ENCODE results near the gene IQCM.

The IQCM gene

GRCh38 chr4:149555146-149555545 is 260.5 kb downstream of the IQCM start:
- Histone ChIP-seq H3K9me3 (ENCODE audit: control insufficient read depth, low read length) (no peaks in the 10 kb centered on the region), H3K36me3 (ENCODE audit: control insufficient read depth, insufficient read depth, low read length) (no peaks in the 10 kb centered on the region), H3K4me1 (ENCODE audit: control insufficient read depth, insufficient read depth, low read length) (no peaks in the 10 kb centered on the region), H3K4me3 (ENCODE audit: insufficient read depth, low read depth, low read length) (no peak overlapping the region), H3K27me3 (ENCODE audit: control insufficient read depth, insufficient read depth, low read length, poor library complexity, severe bottlenecking) (no peaks in the 10 kb centered on the region), H3K27ac (ENCODE audit: insufficient read depth, low read depth, low read length, poor library complexity, severe bottlenecking) (no peak overlapping the region)
- no CpG with 5 or more reads among the region's 1 CpG for WGBS, 2 experiments

GRCh38 chr4:149553959-149554520 is 261.6 kb downstream of the IQCM start:
- Histone ChIP-seq H3K36me3 (ENCODE audit: control insufficient read depth, insufficient read depth, low read length) (no peaks in the 10 kb centered on the region), H3K4me1 (ENCODE audit: control insufficient read depth, insufficient read depth, low read length) (no peaks in the 10 kb centered on the region), H3K4me3 (ENCODE audit: insufficient read depth, low read depth, low read length) (no peak overlapping the region), H3K9me3 (ENCODE audit: control insufficient read depth, low read length) (no peaks in the 10 kb centered on the region), H3K27ac (ENCODE audit: insufficient read depth, low read depth, low read length, poor library complexity, severe bottlenecking) (no peak overlapping the region), H3K27me3 (ENCODE audit: control insufficient read depth, insufficient read depth, low read length, poor library complexity, severe bottlenecking) (no peaks in the 10 kb centered on the region)
- WGBS, 2 experiments: 85 to 88% methylated on average over 5 to 6 of the region's 6 CpGs

GRCh38 chr4:149552601-149553000 is 263.0 kb downstream of the IQCM start:
- H3K4me3 ChIP-seq (ENCODE audit: insufficient read depth, low read depth, low read length): no peak overlapping the region
- H3K27me3 ChIP-seq (ENCODE audit: control insufficient read depth, insufficient read depth, low read length, poor library complexity, severe bottlenecking): no peaks in the 10 kb centered on the region
- no peaks in the 10 kb centered on the region for H3K4me1 ChIP-seq (ENCODE audit: control insufficient read depth, insufficient read depth, low read length)
- H3K36me3 ChIP-seq (ENCODE audit: control insufficient read depth, insufficient read depth, low read length): no peaks in the 10 kb centered on the region
- no peak overlapping the region for H3K27ac ChIP-seq (ENCODE audit: insufficient read depth, low read depth, low read length, poor library complexity, severe bottlenecking)
- H3K9me3 ChIP-seq (ENCODE audit: control insufficient read depth, low read length): no peaks in the 10 kb centered on the region

GRCh38 chr4:149549911-149550310 is 265.7 kb downstream of the IQCM start:
- H3K36me3 ChIP-seq (ENCODE audit: control insufficient read depth, insufficient read depth, low read length): no peaks in the 10 kb centered on the region

GRCh38 chr4:149534779-149535178 is 280.9 kb downstream of the IQCM start:
- Histone ChIP-seq H3K4me1 (ENCODE audit: control insufficient read depth, insufficient read depth, low read length) (no peaks in the 10 kb centered on the region), H3K27ac (ENCODE audit: insufficient read depth, low read depth, low read length, poor library complexity, severe bottlenecking) (no peak overlapping the region), H3K9me3 (ENCODE audit: control insufficient read depth, low read length) (no peaks in the 10 kb centered on the region), H3K36me3 (ENCODE audit: control insufficient read depth, insufficient read depth, low read length) (no peaks in the 10 kb centered on the region), H3K27me3 (ENCODE audit: control insufficient read depth, insufficient read depth, low read length, poor library complexity, severe bottlenecking) (no peaks in the 10 kb centered on the region), H3K4me3 (ENCODE audit: insufficient read depth, low read depth, low read length) (no peak overlapping the region)
- 81 to 89% methylated on average over 1 of the region's 2 CpGs for WGBS, 2 experiments

More at GRCh38 chr4:149549911-149550310, 265.7 kb downstream of the IQCM start:
- H3K27me3 ChIP-seq (ENCODE audit: control insufficient read depth, insufficient read depth, low read length, poor library complexity, severe bottlenecking): no peaks in the 10 kb centered on the region
- H3K9me3 ChIP-seq (ENCODE audit: control insufficient read depth, low read length): no peaks in the 10 kb centered on the region
- H3K27ac ChIP-seq (ENCODE audit: insufficient read depth, low read depth, low read length, poor library complexity, severe bottlenecking): no peak overlapping the region
- no peak overlapping the region for H3K4me3 ChIP-seq (ENCODE audit: insufficient read depth, low read depth, low read length)
- no peaks in the 10 kb centered on the region for H3K4me1 ChIP-seq (ENCODE audit: control insufficient read depth, insufficient read depth, low read length)

GRCh38 chr4:149531861-149532260 is 283.8 kb downstream of the IQCM start:
- no peaks in the 10 kb centered on the region for H3K9me3 ChIP-seq (ENCODE audit: control insufficient read depth, low read length)
- 80 to 85% methylated on average over 2 to 3 of the region's 3 CpGs for WGBS, 2 experiments

GRCh38 chr4:149523039-149523438 is 292.6 kb downstream of the IQCM start:
- no peak overlapping the region for H3K4me3 ChIP-seq (ENCODE audit: insufficient read depth, low read depth, low read length)
- WGBS, 2 experiments: 94% methylated on average over 1 to 2 of the region's 2 CpGs
- H3K4me1 ChIP-seq (ENCODE audit: control insufficient read depth, insufficient read depth, low read length): no peaks in the 10 kb centered on the region
- H3K9me3 ChIP-seq (ENCODE audit: control insufficient read depth, low read length): no peaks in the 10 kb centered on the region
- H3K36me3 ChIP-seq (ENCODE audit: control insufficient read depth, insufficient read depth, low read length): no peaks in the 10 kb centered on the region
- H3K27ac ChIP-seq (ENCODE audit: insufficient read depth, low read depth, low read length, poor library complexity, severe bottlenecking): no peak overlapping the region
- no peaks in the 10 kb centered on the region for H3K27me3 ChIP-seq (ENCODE audit: control insufficient read depth, insufficient read depth, low read length, poor library complexity, severe bottlenecking)

More at GRCh38 chr4:149531861-149532260, 283.8 kb downstream of the IQCM start:
- Histone ChIP-seq H3K36me3 (ENCODE audit: control insufficient read depth, insufficient read depth, low read length) (no peaks in the 10 kb centered on the region), H3K4me1 (ENCODE audit: control insufficient read depth, insufficient read depth, low read length) (no peaks in the 10 kb centered on the region), H3K4me3 (ENCODE audit: insufficient read depth, low read depth, low read length) (no peak overlapping the region), H3K27ac (ENCODE audit: insufficient read depth, low read depth, low read length, poor library complexity, severe bottlenecking) (no peak overlapping the region), H3K27me3 (ENCODE audit: control insufficient read depth, insufficient read depth, low read length, poor library complexity, severe bottlenecking) (no peaks in the 10 kb centered on the region)

GRCh38 chr4:149521611-149522425 is 293.8 kb downstream of the IQCM start:
- Histone ChIP-seq H3K4me1 (ENCODE audit: control insufficient read depth, insufficient read depth, low read length) (no peaks in the 10 kb centered on the region), H3K9me3 (ENCODE audit: control insufficient read depth, low read length) (no peaks in the 10 kb centered on the region), H3K27me3 (ENCODE audit: control insufficient read depth, insufficient read depth, low read length, poor library complexity, severe bottlenecking) (no peaks in the 10 kb centered on the region), H3K4me3 (ENCODE audit: insufficient read depth, low read depth, low read length) (no peak overlapping the region), H3K36me3 (ENCODE audit: control insufficient read depth, insufficient read depth, low read length) (no peaks in the 10 kb centered on the region), H3K27ac (ENCODE audit: insufficient read depth, low read depth, low read length, poor library complexity, severe bottlenecking) (no peak overlapping the region)
- 82 to 88% methylated on average over 3 of the region's 3 CpGs for WGBS, 2 experiments

GRCh38 chr4:149518471-149518870 is 297.2 kb downstream of the IQCM start:
- no peaks in the 10 kb centered on the region for H3K27me3 ChIP-seq (ENCODE audit: control insufficient read depth, insufficient read depth, low read length, poor library complexity, severe bottlenecking)
- no peaks in the 10 kb centered on the region for H3K36me3 ChIP-seq (ENCODE audit: control insufficient read depth, insufficient read depth, low read length)
- H3K27ac ChIP-seq (ENCODE audit: insufficient read depth, low read depth, low read length, poor library complexity, severe bottlenecking): no peak overlapping the region
- no peaks in the 10 kb centered on the region for H3K4me1 ChIP-seq (ENCODE audit: control insufficient read depth, insufficient read depth, low read length)
- no peak overlapping the region for H3K4me3 ChIP-seq (ENCODE audit: insufficient read depth, low read depth, low read length)
- H3K9me3 ChIP-seq (ENCODE audit: control insufficient read depth, low read length): no peaks in the 10 kb centered on the region

- Histone ChIP-seq H3K36me3 (ENCODE audit: control insufficient read depth, insufficient read depth, low read length) (no peaks in the 10 kb centered on the region), H3K4me3 (ENCODE audit: insufficient read depth, low read depth, low read length) (no peak overlapping the region), H3K27me3 (ENCODE audit: control insufficient read depth, insufficient read depth, low read length, poor library complexity, severe bottlenecking) (no peaks in the 10 kb centered on the region), H3K27ac (ENCODE audit: insufficient read depth, low read depth, low read length, poor library complexity, severe bottlenecking) (no peak overlapping the region), H3K4me1 (ENCODE audit: control insufficient read depth, insufficient read depth, low read length) (no peaks in the 10 kb centered on the region), H3K9me3 (ENCODE audit: control insufficient read depth, low read length) (no peaks in the 10 kb centered on the region)
Measured at GRCh38 chr4:149513081-149513480, 302.6 kb downstream of the IQCM start.

Measured in ectodermal cell (in vitro differentiated cells).